ENCODE results near the gene ACLY. TPM values are rescaled to one million over a fixed set of nuclear protein-coding genes. Genes with fewer than 3 reads are reported as not detected.

The ACLY gene
- total and polyA plus RNA-seq, 2 of the 13 experiments (the other 11 are each of a cell fraction or from before 2014, with no cell fraction given), result 111 to 218 TPM

DNA sequence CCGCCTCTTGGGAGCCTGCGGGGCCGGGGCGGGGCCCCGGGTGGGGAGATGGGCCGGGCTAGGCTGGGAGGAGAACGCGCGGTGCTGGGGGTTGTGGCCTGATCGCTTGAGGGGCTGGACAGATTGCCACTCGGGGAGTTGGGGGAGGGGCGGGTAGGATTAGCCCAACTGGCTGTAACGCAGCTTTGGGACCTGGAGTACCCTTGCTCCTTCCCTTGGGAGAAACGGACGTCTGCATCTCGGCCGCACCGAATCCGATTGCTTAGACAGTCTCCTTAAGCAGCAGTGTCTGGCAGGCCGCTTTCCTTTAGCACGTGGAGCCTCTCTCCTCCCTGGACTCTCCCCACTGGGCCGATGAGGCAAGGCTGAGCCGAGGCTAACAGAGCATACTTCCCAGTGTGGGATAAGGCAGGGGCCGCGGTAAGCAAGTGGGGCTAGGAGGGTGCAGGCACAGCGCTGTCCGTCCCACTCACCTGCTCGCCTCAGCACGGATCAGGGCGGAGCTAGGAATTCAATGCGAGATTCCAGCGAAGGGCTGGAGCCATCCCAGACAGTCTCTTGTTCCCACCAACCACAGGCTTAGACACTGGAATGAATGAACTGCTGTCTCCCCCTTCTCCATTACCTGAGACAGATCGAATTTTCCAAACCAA lies 540 bp upstream of the ACLY start (continued):
- TF ChIP-seq RBM39 (IDR thresholded peaks at IDR 0.05; ENCODE audit: low read depth, low read length, poor library complexity, severe bottlenecking), result peak; percentile 62
- no peak for TF ChIP-seq SIX4 (CRISPR knock-in tag; IDR thresholded peaks at IDR 0.05)
- no peak for TF ChIP-seq ZNF773 (CRISPR knock-in tag; IDR thresholded peaks at IDR 0.05; ENCODE audit: borderline replicate concordance)
- TF ChIP-seq RFX5 (IDR thresholded peaks at IDR 0.05; ENCODE audit: low read depth, low read length), result no peak
- TF ChIP-seq DNMT1 (CRISPR knock-in tag; IDR thresholded peaks at IDR 0.05), result 0 out of 2 replicates have a peak, but pooled peaks have one; percentile 33
- TF ChIP-seq BRCA1 (CRISPR knock-in tag; IDR thresholded peaks at IDR 0.05), result no peak
- no peak for TF ChIP-seq FOSL2 (CRISPR knock-in tag; IDR thresholded peaks at IDR 0.05)
- TF ChIP-seq EEA1 (CRISPR knock-in tag; IDR thresholded peaks at IDR 0.05; ENCODE audit: borderline replicate concordance), result peak; percentile 75
- no peak for TF ChIP-seq FOXJ3 (CRISPR knock-in tag; IDR thresholded peaks at IDR 0.05; ENCODE audit: borderline replicate concordance)
- TF ChIP-seq, protein P1, sequence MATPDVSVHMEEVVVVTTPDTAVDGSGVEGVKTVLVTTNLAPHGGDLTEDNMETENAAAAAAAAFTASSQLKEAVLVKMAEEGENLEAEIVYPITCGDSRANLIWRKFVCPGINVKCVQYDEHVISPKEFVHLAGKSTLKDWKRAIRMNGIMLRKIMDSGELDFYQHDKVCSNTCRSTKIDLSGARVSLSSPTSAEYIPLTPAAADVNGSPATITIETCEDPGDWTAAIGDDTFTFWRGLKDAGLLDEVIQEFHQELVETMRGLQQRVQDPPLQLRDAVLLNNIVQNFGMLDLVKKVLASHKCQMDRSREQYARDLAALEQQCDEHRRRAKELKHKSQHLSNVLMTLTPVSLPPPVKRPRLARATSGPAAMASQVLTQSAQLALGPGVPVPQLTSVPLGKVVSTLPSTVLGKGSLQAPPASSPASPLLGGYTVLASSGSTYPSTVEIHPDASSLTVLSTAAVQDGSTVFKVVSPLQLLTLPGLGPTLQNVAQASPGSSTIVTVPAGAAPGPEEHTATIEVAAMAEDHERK (CRISPR knock-in tag; IDR thresholded peaks at IDR 0.05; ENCODE audit: low read depth), result no peak
- no peak for TF ChIP-seq GATA4 (IDR thresholded peaks at IDR 0.05; ENCODE audit: borderline replicate concordance, low read depth)
- no peak; the same call in 1 of the 2 replicates for TF ChIP-seq MXD4 (CRISPR knock-in tag; IDR thresholded peaks at IDR 0.05)
- TF ChIP-seq ATM (IDR thresholded peaks at IDR 0.05; ENCODE audit: borderline replicate concordance), result no peak
- no peak for TF ChIP-seq ZNF205 (CRISPR knock-in tag; IDR thresholded peaks at IDR 0.05)
- peak; percentile 32; the same call in 1 of the 2 replicates for TF ChIP-seq PHF8 (CRISPR knock-in tag; IDR thresholded peaks at IDR 0.05)
- TF ChIP-seq ZNF782 (CRISPR knock-in tag; IDR thresholded peaks at IDR 0.05; ENCODE audit: borderline replicate concordance), result no peak
- TF ChIP-seq ZFP36L2 (CRISPR knock-in tag; IDR thresholded peaks at IDR 0.05), result no peak
- no peak for TF ChIP-seq ZNF282 (IDR thresholded peaks at IDR 0.05; ENCODE audit: partially characterized antibody)
- TF ChIP-seq KMT2A (CRISPR knock-in tag; IDR thresholded peaks at IDR 0.05), result peak; percentile 52; the same call in 1 of the 2 replicates
- TF ChIP-seq ZNF335 (CRISPR knock-in tag; IDR thresholded peaks at IDR 0.05), result no peak
- no peak for TF ChIP-seq ZNF441 (CRISPR knock-in tag; IDR thresholded peaks at IDR 0.05; ENCODE audit: borderline replicate concordance)

Data from HepG2 (cell line).